HCT116 (cell line): ENCODE results near the gene PRMT2.

Experiments
- ATF3 ChIP-seq: IDR thresholded peaks from 2 replicates; pipeline ENCODE4 v1.6.1; 2012
- CTCF ChIP-seq, 3 experiments: fragments of 200-600 bp in 1 of 3; sonication (generic) in 1 of 3; IDR thresholded peaks in 2 of 3; conservative IDR thresholded peaks in 1 of 3; 2 replicates each; pipeline ENCODE4 v1.5.1; 2012 to 2017; ENCODE audit warnings: low read depth in 2 of 3, low read length in 2 of 3, antibody characterized with exemption in 1 of 3, borderline replicate concordance in 1 of 3, control low read depth in 1 of 3, mild to moderate bottlenecking in 1 of 3, mixed read lengths in 1 of 3, mixed run types in 1 of 3, moderate library complexity in 1 of 3; ENCODE audit not compliant: insufficient read depth in 1 of 3
- EGR1 ChIP-seq: IDR thresholded peaks from 2 replicates; pipeline ENCODE4 v1.6.1; 2012; ENCODE audit warnings: low read depth
- EZH2 ChIP-seq: fragments of 200-600 bp; sonication (generic); IDR thresholded peaks from 2 replicates; pipeline ENCODE4 v1.6.1; 2017; ENCODE audit warnings: antibody characterized with exemption, mixed run types
- EZH2phosphoT487 ChIP-seq: fragments of 200-600 bp; IDR thresholded peaks from 2 replicates; pipeline ENCODE4 v1.6.1; 2018; ENCODE audit warnings: antibody characterized with exemption, borderline replicate concordance
- JUND ChIP-seq: IDR thresholded peaks from 2 replicates; pipeline ENCODE4 v1.6.1; 2012
- POLR2A ChIP-seq: IDR thresholded peaks from 2 replicates; pipeline ENCODE4 v1.7.0; 2011; ENCODE audit warnings: borderline replicate concordance; ENCODE audit not compliant: insufficient read depth, insufficient read length; ENCODE audit errors: extremely low read depth
- SP1 ChIP-seq: IDR thresholded peaks from 2 replicates; pipeline ENCODE4 v1.6.1; 2012; ENCODE audit warnings: low read depth
- SRF ChIP-seq: IDR thresholded peaks from 2 replicates; pipeline ENCODE4 v1.6.1; 2012; ENCODE audit warnings: low read depth
- ZFX ChIP-seq: fragments of 450-650 bp; IDR thresholded peaks from 2 replicates; pipeline ENCODE4 v1.6.1; 2017
- ZNF274 ChIP-seq: fragments of 200-500 bp; sonication (Bioruptor generic); IDR thresholded peaks from 2 replicates; pipeline ENCODE4 v1.6.1; 2014; ENCODE audit warnings: mild to moderate bottlenecking, low read depth, low read length, inconsistent platforms
- TF ChIP-seq, protein P1 (sequence below): IDR thresholded peaks from 2 replicates; pipeline ENCODE4 v1.6.1; 2011; ENCODE audit warnings: mild to moderate bottlenecking, low read length, moderate library complexity; ENCODE audit not compliant: insufficient replicate concordance; ENCODE audit errors: extremely low read depth
- TF ChIP-seq, protein P2 (sequence below): IDR thresholded peaks from 2 replicates; pipeline ENCODE4 v1.6.1; 2012; ENCODE audit warnings: low read depth

- TF ChIP-seq EGR1 (no peak), CTCF (IDR thresholded peaks at IDR 0.05 in 2 of 3, conservative IDR thresholded peaks at IDR 0.05 in 1 of 3; ENCODE audit: borderline replicate concordance in 1 of 3, insufficient read depth in 1 of 3, low read depth in 2 of 3, low read length in 2 of 3) (no peak), ZFX (no peak), ATF3 (no peak), SP1 (no peak), JUND (no peak), EZH2 (no peak), SRF (no peak), POLR2A (no peak), EZH2phosphoT487 (no peak), ZNF274 (no peak)
- TF ChIP-seq, protein P1, sequence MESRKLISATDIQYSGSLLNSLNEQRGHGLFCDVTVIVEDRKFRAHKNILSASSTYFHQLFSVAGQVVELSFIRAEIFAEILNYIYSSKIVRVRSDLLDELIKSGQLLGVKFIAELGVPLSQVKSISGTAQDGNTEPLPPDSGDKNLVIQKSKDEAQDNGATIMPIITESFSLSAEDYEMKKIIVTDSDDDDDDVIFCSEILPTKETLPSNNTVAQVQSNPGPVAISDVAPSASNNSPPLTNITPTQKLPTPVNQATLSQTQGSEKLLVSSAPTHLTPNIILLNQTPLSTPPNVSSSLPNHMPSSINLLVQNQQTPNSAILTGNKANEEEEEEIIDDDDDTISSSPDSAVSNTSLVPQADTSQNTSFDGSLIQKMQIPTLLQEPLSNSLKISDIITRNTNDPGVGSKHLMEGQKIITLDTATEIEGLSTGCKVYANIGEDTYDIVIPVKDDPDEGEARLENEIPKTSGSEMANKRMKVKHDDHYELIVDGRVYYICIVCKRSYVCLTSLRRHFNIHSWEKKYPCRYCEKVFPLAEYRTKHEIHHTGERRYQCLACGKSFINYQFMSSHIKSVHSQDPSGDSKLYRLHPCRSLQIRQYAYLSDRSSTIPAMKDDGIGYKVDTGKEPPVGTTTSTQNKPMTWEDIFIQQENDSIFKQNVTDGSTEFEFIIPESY: no peak
- TF ChIP-seq, protein P2, sequence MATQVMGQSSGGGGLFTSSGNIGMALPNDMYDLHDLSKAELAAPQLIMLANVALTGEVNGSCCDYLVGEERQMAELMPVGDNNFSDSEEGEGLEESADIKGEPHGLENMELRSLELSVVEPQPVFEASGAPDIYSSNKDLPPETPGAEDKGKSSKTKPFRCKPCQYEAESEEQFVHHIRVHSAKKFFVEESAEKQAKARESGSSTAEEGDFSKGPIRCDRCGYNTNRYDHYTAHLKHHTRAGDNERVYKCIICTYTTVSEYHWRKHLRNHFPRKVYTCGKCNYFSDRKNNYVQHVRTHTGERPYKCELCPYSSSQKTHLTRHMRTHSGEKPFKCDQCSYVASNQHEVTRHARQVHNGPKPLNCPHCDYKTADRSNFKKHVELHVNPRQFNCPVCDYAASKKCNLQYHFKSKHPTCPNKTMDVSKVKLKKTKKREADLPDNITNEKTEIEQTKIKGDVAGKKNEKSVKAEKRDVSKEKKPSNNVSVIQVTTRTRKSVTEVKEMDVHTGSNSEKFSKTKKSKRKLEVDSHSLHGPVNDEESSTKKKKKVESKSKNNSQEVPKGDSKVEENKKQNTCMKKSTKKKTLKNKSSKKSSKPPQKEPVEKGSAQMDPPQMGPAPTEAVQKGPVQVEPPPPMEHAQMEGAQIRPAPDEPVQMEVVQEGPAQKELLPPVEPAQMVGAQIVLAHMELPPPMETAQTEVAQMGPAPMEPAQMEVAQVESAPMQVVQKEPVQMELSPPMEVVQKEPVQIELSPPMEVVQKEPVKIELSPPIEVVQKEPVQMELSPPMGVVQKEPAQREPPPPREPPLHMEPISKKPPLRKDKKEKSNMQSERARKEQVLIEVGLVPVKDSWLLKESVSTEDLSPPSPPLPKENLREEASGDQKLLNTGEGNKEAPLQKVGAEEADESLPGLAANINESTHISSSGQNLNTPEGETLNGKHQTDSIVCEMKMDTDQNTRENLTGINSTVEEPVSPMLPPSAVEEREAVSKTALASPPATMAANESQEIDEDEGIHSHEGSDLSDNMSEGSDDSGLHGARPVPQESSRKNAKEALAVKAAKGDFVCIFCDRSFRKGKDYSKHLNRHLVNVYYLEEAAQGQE: no peak
These were observed 22.1 kb upstream of the PRMT2 start for GRCh38 chr21:46613391-46613790.
